H9 (cell line): ENCODE measurements around the gene NFE2L2. TPM values are rescaled to one million over a fixed set of nuclear protein-coding genes. Genes with fewer than 3 reads are reported as not detected.

ENCODE experiments used
- DNase-seq: peaks from one replicate; pipeline ENCODE4 v3.0.0-alpha.2; 2017
- H2AFZ ChIP-seq: one replicate; pipeline ENCODE4 v1.6.1; 2013; ENCODE audit warnings: mild to moderate bottlenecking, low read length, control low read depth, moderate library complexity
- H2AK5ac ChIP-seq: 2 replicates; pipeline ENCODE4 v1.6.1; 2013; ENCODE audit warnings: low read length, control low read depth, mixed read lengths; ENCODE audit not compliant: insufficient read length
- H2BK120ac ChIP-seq: one replicate; pipeline ENCODE4 v1.6.1; 2013; ENCODE audit warnings: low read depth, mild to moderate bottlenecking, low read length, control low read depth, inconsistent platforms; ENCODE audit not compliant: poor library complexity, severe bottlenecking
- H2BK12ac ChIP-seq: 2 replicates; pipeline ENCODE4 v1.6.1; 2013; ENCODE audit warnings: low read length, control low read depth, mixed read lengths, low read depth; ENCODE audit not compliant: insufficient read length
- H2BK15ac ChIP-seq: 2 replicates; pipeline ENCODE4 v1.6.1; 2013; ENCODE audit warnings: low read depth, low read length, control low read depth
- H2BK20ac ChIP-seq: one replicate; pipeline ENCODE4 v1.6.1; 2013; ENCODE audit warnings: low read depth, mild to moderate bottlenecking, low read length, control low read depth, inconsistent platforms; ENCODE audit not compliant: poor library complexity, severe bottlenecking
- H2BK5ac ChIP-seq: 2 replicates; pipeline ENCODE4 v1.6.1; 2013; ENCODE audit warnings: low read length, control low read depth, mixed read lengths; ENCODE audit not compliant: insufficient read length
- H3K14ac ChIP-seq: 2 replicates; pipeline ENCODE4 v1.6.1; 2013; ENCODE audit warnings: low read length, control low read depth; ENCODE audit not compliant: insufficient read depth
- H3K18ac ChIP-seq: 2 replicates; pipeline ENCODE4 v1.6.1; 2013; ENCODE audit warnings: low read depth, mild to moderate bottlenecking, mixed read lengths, low read length, control low read depth; ENCODE audit not compliant: insufficient read length
- H3K23ac ChIP-seq: 2 replicates; pipeline ENCODE4 v1.6.1; 2013; ENCODE audit warnings: low read length, control low read depth, mixed read lengths, low read depth; ENCODE audit not compliant: insufficient read length
- H3K23me2 ChIP-seq: 2 replicates; pipeline ENCODE4 v1.6.1; 2013; ENCODE audit warnings: low read depth, mild to moderate bottlenecking, mixed read lengths, low read length, control low read depth; ENCODE audit not compliant: insufficient read length, poor library complexity, severe bottlenecking
- H3K27ac ChIP-seq: 2 replicates; pipeline ENCODE4 v1.5.1; 2013; ENCODE audit warnings: low read length, control low read depth, mixed read lengths, low read depth; ENCODE audit not compliant: insufficient read length
- H3K27me3 ChIP-seq: 2 replicates; pipeline ENCODE4 v1.6.1; 2013; ENCODE audit warnings: low read length, control low read depth, inconsistent platforms; ENCODE audit not compliant: insufficient read depth
- H3K4ac ChIP-seq: 2 replicates; pipeline ENCODE4 v1.6.1; 2013; ENCODE audit warnings: low read depth, mild to moderate bottlenecking, control low read depth, inconsistent platforms, low read length, moderate library complexity
- H3K4me1 ChIP-seq: 2 replicates; pipeline ENCODE4 v1.6.1; 2013; ENCODE audit warnings: low read length, control low read depth, inconsistent platforms; ENCODE audit not compliant: insufficient read depth
- H3K4me2 ChIP-seq: 2 replicates; pipeline ENCODE4 v1.6.1; 2013; ENCODE audit warnings: low read length, control low read depth, mixed read lengths; ENCODE audit not compliant: insufficient read length, insufficient read depth
- H3K56ac ChIP-seq: 2 replicates; pipeline ENCODE4 v1.6.1; 2013; ENCODE audit warnings: low read depth, mild to moderate bottlenecking, mixed read lengths, low read length, control low read depth; ENCODE audit not compliant: insufficient read length
- H3K79me1 ChIP-seq: 2 replicates; pipeline ENCODE4 v1.6.1; 2013; ENCODE audit warnings: low read depth, mild to moderate bottlenecking, moderate library complexity, low read length, control low read depth, inconsistent platforms; ENCODE audit not compliant: insufficient read depth, poor library complexity, severe bottlenecking
- H3K79me2 ChIP-seq: 2 replicates; pipeline ENCODE4 v1.6.1; 2013; ENCODE audit warnings: low read length, control low read depth, inconsistent platforms; ENCODE audit not compliant: insufficient read depth
- H3K9ac ChIP-seq: 2 replicates; pipeline ENCODE4 v1.6.1; 2013; ENCODE audit warnings: low read length, control low read depth, mixed read lengths; ENCODE audit not compliant: insufficient read length; ENCODE audit errors: extremely low read depth
- H3K9me3 ChIP-seq: one replicate; pipeline ENCODE4 v1.6.1; 2013; ENCODE audit warnings: low read depth, low read length, inconsistent platforms; ENCODE audit not compliant: control insufficient read depth
- H3T11ph ChIP-seq: one replicate; pipeline ENCODE4 v1.6.1; 2013; ENCODE audit warnings: mild to moderate bottlenecking, low read length, control low read depth, inconsistent platforms
- H4K20me1 ChIP-seq: one replicate; pipeline ENCODE4 v1.6.1; 2013; ENCODE audit not compliant: control insufficient read depth, insufficient read length, insufficient read depth
- H4K5ac ChIP-seq: 2 replicates; pipeline ENCODE4 v1.6.1; 2013; ENCODE audit warnings: low read depth, mild to moderate bottlenecking, mixed read lengths, low read length, control low read depth; ENCODE audit not compliant: insufficient read length
- H4K8ac ChIP-seq: replicated peaks from 2 replicates; pipeline ENCODE4 v1.6.1; 2013; ENCODE audit warnings: low read length, control low read depth, mixed read lengths, low read depth; ENCODE audit not compliant: insufficient read length
- H4K91ac ChIP-seq: 2 replicates; pipeline ENCODE4 v1.6.1; 2013; ENCODE audit warnings: low read depth, mild to moderate bottlenecking, moderate library complexity, mixed read lengths, low read length, control low read depth; ENCODE audit not compliant: insufficient read length
- H3K27ac Mint-ChIP-seq, 3 experiments: 2 replicates in 2 of 3; 3 replicates in 1 of 3; pipeline ENCODE4 v1.8.0; 2020 to 2021; ENCODE audit warnings: mixed read lengths in 3 of 3, mild to moderate bottlenecking in 1 of 3, moderate library complexity in 1 of 3
- H3K27me3 Mint-ChIP-seq: 2 replicates; pipeline ENCODE4 v1.8.0; 2021; ENCODE audit warnings: low read depth, mild to moderate bottlenecking, moderate library complexity, mixed read lengths
- H3K36me3 Mint-ChIP-seq, 3 experiments: 2 replicates in 2 of 3; 3 replicates in 1 of 3; pipeline ENCODE4 v1.8.0; 2020 to 2021; ENCODE audit warnings: low read depth in 3 of 3, mixed read lengths in 3 of 3; ENCODE audit not compliant: insufficient read depth in 1 of 3
- H3K4me1 Mint-ChIP-seq, 2 experiments: 2 replicates each; pipeline ENCODE4 v1.8.0; 2020; ENCODE audit warnings: mixed read lengths in 2 of 2
- H3K4me3 Mint-ChIP-seq, 2 experiments: 2 replicates in 1 of 2; 3 replicates in 1 of 2; pipeline ENCODE4 v1.8.0; 2020 to 2021; ENCODE audit warnings: mild to moderate bottlenecking in 2 of 2, mixed read lengths in 2 of 2, moderate library complexity in 1 of 2
- H3K9me3 Mint-ChIP-seq, 2 experiments: 2 replicates in 1 of 2; 3 replicates in 1 of 2; pipeline ENCODE4 v1.8.0; 2020; ENCODE audit warnings: mild to moderate bottlenecking in 2 of 2, mixed read lengths in 2 of 2, moderate library complexity in 1 of 2
- CTCF ChIP-seq: fragments of 200-600 bp; sonication (generic); conservative IDR thresholded peaks from 3 replicates; pipeline ENCODE4 v1.8.0; 2021; ENCODE audit warnings: antibody characterized with exemption, mild to moderate bottlenecking
- WGBS: extraction: QIAGEN DNeasy Blood & Tissue Kit; methylation state at CpG from one replicate; pipeline ENCODE4 v1.1.7; 2013; ENCODE audit warnings: missing lambda C conversion rate, low lambda C conversion rate, mixed read lengths; ENCODE audit not compliant: insufficient read length; ENCODE audit errors: extremely low coverage; 5-methylcytosine and 5-hydroxymethylcytosine counted together
- total RNA-seq: library from RNA; stranded (reverse); gene quantifications from 2 replicates; pipeline ENCODE4 v1.2.1, GENCODE V29; 2021

Gene NFE2L2
- total RNA-seq, 1 experiment from 2014 or later: 42.5 TPM

- H3K27me3 Mint-ChIP-seq: peaks cover 2% of the 10 kb centered on the region; the same call in 1 of the 2 replicates
- no peak overlapping the region for H3K14ac ChIP-seq
- TF ChIP-seq CTCF: no peak
- no peak overlapping the region for H2BK5ac ChIP-seq
- H3K23ac ChIP-seq: no peak overlapping the region
- H3K56ac ChIP-seq: no peak overlapping the region
- H3K36me3 Mint-ChIP-seq: no peaks in the 10 kb centered on the region
- no peaks in the 10 kb centered on the region for H3K9me3 Mint-ChIP-seq
- H3K9me3 ChIP-seq: no peaks in the 10 kb centered on the region
- no peaks in the 10 kb centered on the region for H4K20me1 ChIP-seq
- H3T11ph ChIP-seq: no peak overlapping the region
- H3K79me1 ChIP-seq: no peaks in the 10 kb centered on the region
- no CpG with 5 or more reads among the region's 4 CpGs for WGBS
- no peak overlapping the region for H2BK20ac ChIP-seq
- no peak overlapping the region for H2BK15ac ChIP-seq
- no peak overlapping the region for H2AFZ ChIP-seq
- no peak overlapping the region for H3K27ac Mint-ChIP-seq
- no peak overlapping the region for H2BK120ac ChIP-seq
- peaks cover 5 to 7% of the 10 kb centered on the region in 2 experiments for H3K4me1 Mint-ChIP-seq
- H3K27me3 ChIP-seq: no peaks in the 10 kb centered on the region
- no peak overlapping the region for H4K5ac ChIP-seq
- H3K9ac ChIP-seq: no peak overlapping the region
- no peak overlapping the region for H3K27ac ChIP-seq
- DNase-seq: no peak
- no peak overlapping the region for H4K91ac ChIP-seq
- H3K4me3 Mint-ChIP-seq: no peak overlapping the region
- no peak overlapping the region for H2BK12ac ChIP-seq
- no peak overlapping the region for H3K4me2 ChIP-seq
- no peak overlapping the region for H4K8ac ChIP-seq
- no peak overlapping the region for H2AK5ac ChIP-seq
- H3K4me1 ChIP-seq: no peaks in the 10 kb centered on the region; the same call in 1 of the 2 replicates
- H3K23me2 ChIP-seq: no peaks in the 10 kb centered on the region
- H3K18ac ChIP-seq: no peak overlapping the region
- no peak overlapping the region for H3K4ac ChIP-seq
- H3K79me2 ChIP-seq: no peaks in the 10 kb centered on the region
Observed at GRCh38 chr2:177283906-177284305, 19.4 kb upstream of the NFE2L2 start.
